WTC11 (cell line): ENCODE measurements around the gene TMEM221. TPM values are rescaled to one million over a fixed set of nuclear protein-coding genes. Genes with fewer than 3 reads are reported as not detected.

ENCODE experiments used
- CREB1 ChIP-seq: sonication (generic); formaldehyde crosslinking; IDR thresholded peaks from 2 replicates; pipeline ENCODE4 v1.8.0; 2023; ENCODE audit warnings: mild to moderate bottlenecking, missing genetic modification reagents
- ELF4 ChIP-seq: sonication (generic); formaldehyde crosslinking; IDR thresholded peaks from 2 replicates; pipeline ENCODE4 v1.8.1; 2022; ENCODE audit warnings: low read depth, mild to moderate bottlenecking, moderate library complexity, missing genetic modification reagents
- GABPB1 ChIP-seq: sonication (generic); formaldehyde crosslinking; IDR thresholded peaks from 2 replicates; pipeline ENCODE4 v1.8.1; 2023; ENCODE audit warnings: mild to moderate bottlenecking, missing genetic modification reagents
- GRHL2 ChIP-seq: fragments of 250-450 bp; sonication (Bioruptor Pico); IDR thresholded peaks from 2 replicates; pipeline ENCODE4 v1.8.0; 2022; ENCODE audit warnings: mild to moderate bottlenecking, moderate library complexity; ENCODE audit not compliant: insufficient replicate concordance, severe bottlenecking
- JAZF1 ChIP-seq: fragments of 250-450 bp; sonication (Bioruptor Pico); IDR thresholded peaks from 2 replicates; pipeline ENCODE4 v1.9.0; 2021; ENCODE audit warnings: moderate library complexity, mild to moderate bottlenecking, inconsistent platforms
- MXD4 ChIP-seq: fragments of 250-450 bp; sonication (Bioruptor Pico); IDR thresholded peaks from 2 replicates; pipeline ENCODE4 v1.8.0; 2021; ENCODE audit warnings: mild to moderate bottlenecking, moderate library complexity, borderline replicate concordance
- NFATC4 ChIP-seq: fragments of 250-450 bp; sonication (Bioruptor Pico); IDR thresholded peaks from 2 replicates; pipeline ENCODE4 v1.9.0; 2021; ENCODE audit warnings: mild to moderate bottlenecking
- NR1H2 ChIP-seq: sonication (generic); formaldehyde crosslinking; IDR thresholded peaks from 2 replicates; pipeline ENCODE4 v1.9.0; 2021; ENCODE audit warnings: mild to moderate bottlenecking, moderate library complexity, missing genetic modification reagents
- NR3C1 ChIP-seq: sonication (generic); formaldehyde crosslinking; conservative IDR thresholded peaks from 2 replicates; pipeline ENCODE4 v1.8.1; 2023; ENCODE audit warnings: low read depth, mild to moderate bottlenecking, missing genetic modification reagents
- PRRX2 ChIP-seq: fragments of 250-450 bp; sonication (Bioruptor Pico); IDR thresholded peaks from 2 replicates; pipeline ENCODE4 v1.8.0; 2021; ENCODE audit warnings: mild to moderate bottlenecking
- RELA ChIP-seq: sonication (generic); formaldehyde crosslinking; IDR thresholded peaks from 2 replicates; pipeline ENCODE4 v1.8.1; 2022; ENCODE audit warnings: missing genetic modification reagents, mild to moderate bottlenecking, borderline replicate concordance
- RORB ChIP-seq: fragments of 250-450 bp; sonication (Bioruptor Pico); IDR thresholded peaks from 2 replicates; pipeline ENCODE4 v1.9.0; 2021; ENCODE audit warnings: mild to moderate bottlenecking
- SOX15 ChIP-seq: fragments of 250-450 bp; sonication (Bioruptor Pico); IDR thresholded peaks from 2 replicates; pipeline ENCODE4 v1.9.0; 2021; ENCODE audit warnings: mild to moderate bottlenecking
- STAT6 ChIP-seq: sonication (generic); formaldehyde crosslinking; conservative IDR thresholded peaks from 2 replicates; pipeline ENCODE4 v1.8.1; 2023; ENCODE audit warnings: mild to moderate bottlenecking, low read depth, missing genetic modification reagents, moderate library complexity
- TEAD4 ChIP-seq: sonication (generic); formaldehyde crosslinking; IDR thresholded peaks from 2 replicates; pipeline ENCODE4 v1.8.0; 2022; ENCODE audit warnings: mild to moderate bottlenecking, missing genetic modification reagents
- ZNF263 ChIP-seq: sonication (generic); formaldehyde crosslinking; IDR thresholded peaks from 2 replicates; pipeline ENCODE4 v1.8.1; 2022; ENCODE audit warnings: low read depth, mild to moderate bottlenecking, moderate library complexity, missing genetic modification reagents
- ZNF396 ChIP-seq: fragments of 250-450 bp; sonication (Bioruptor Pico); IDR thresholded peaks from 2 replicates; pipeline ENCODE4 v1.8.0; 2021; ENCODE audit warnings: mild to moderate bottlenecking, moderate library complexity, borderline replicate concordance
- ZNF512 ChIP-seq: sonication (generic); formaldehyde crosslinking; IDR thresholded peaks from 2 replicates; pipeline ENCODE4 v1.8.1; 2022; ENCODE audit warnings: missing genetic modification reagents, borderline replicate concordance
- total RNA-seq: library from RNA; stranded (reverse); gene quantifications from 3 replicates; pipeline ENCODE4 v1.2.3, GENCODE V29; 2021
- TF ChIP-seq, protein P1 (sequence below): sonication (generic); formaldehyde crosslinking; IDR thresholded peaks from 2 replicates; pipeline ENCODE4 v1.8.0; 2022; ENCODE audit warnings: mild to moderate bottlenecking, missing genetic modification reagents
- TF ChIP-seq, protein P2 (sequence below): fragments of 250-450 bp; sonication (Bioruptor Pico); IDR thresholded peaks from 2 replicates; pipeline ENCODE4 v1.8.0; 2021; ENCODE audit warnings: mild to moderate bottlenecking
- TF ChIP-seq, protein P3 (sequence below): sonication (generic); formaldehyde crosslinking; IDR thresholded peaks from 2 replicates; pipeline ENCODE4 v1.8.1; 2023; ENCODE audit warnings: mild to moderate bottlenecking, moderate library complexity, missing genetic modification reagents
- TF ChIP-seq, protein P4 (sequence below): sonication (generic); formaldehyde crosslinking; IDR thresholded peaks from 2 replicates; pipeline ENCODE4 v1.8.1; 2023; ENCODE audit warnings: mild to moderate bottlenecking, missing genetic modification reagents
- TF ChIP-seq, protein P5 (sequence below): sonication (generic); formaldehyde crosslinking; IDR thresholded peaks from 2 replicates; pipeline ENCODE4 v1.8.1; 2023; ENCODE audit warnings: mild to moderate bottlenecking, missing genetic modification reagents, borderline replicate concordance

TMEM221 gene
- total RNA-seq, 1 experiment from 2014 or later: 1.2 TPM

DNA sequence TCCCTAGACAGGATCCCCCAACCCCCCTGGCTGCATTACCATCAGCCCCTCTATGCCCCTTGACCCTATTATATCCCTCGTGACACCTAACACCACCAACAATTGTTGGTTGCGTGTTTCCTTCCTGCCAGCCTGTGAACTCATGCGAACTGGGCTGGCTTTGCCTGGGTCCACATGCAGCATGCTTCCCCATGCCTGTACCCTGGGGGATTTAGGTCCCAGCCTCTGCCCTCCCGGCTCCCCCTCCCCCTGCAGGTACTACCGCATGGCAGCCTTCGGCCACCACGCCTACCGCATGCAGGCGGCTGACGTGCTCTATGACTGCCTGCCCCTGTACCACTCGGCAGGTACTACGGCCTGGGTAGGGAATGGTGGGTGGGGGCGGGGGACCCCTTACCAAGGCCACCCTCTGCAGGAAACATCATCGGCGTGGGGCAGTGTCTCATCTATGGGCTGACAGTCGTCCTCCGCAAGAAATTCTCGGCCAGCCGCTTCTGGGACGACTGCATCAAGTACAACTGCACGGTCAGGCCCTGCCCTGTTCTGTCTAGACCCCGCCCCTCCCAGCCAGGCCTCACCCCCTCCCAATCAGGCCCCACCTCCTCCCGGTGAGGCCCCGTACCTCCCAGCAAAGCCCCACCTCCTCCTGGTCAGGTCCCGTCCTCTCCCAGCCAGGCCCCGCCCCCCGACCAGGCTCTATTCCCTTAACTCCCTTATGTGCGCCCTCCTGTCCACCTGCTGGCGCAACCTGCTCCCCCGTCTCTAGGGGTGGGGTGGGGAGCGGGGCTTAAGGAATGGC lies 40.3 kb upstream of the TMEM221 start (continued):
- TF ChIP-seq NR3C1 (CRISPR knock-in tag) (no peak), SOX15 (CRISPR knock-in tag) (no peak), ELF4 (CRISPR knock-in tag) (no peak), JAZF1 (CRISPR knock-in tag) (no peak), TEAD4 (CRISPR knock-in tag) (no peak), CREB1 (CRISPR knock-in tag) (no peak), ZNF263 (no peak), MXD4 (CRISPR knock-in tag) (no peak), PRRX2 (CRISPR knock-in tag) (no peak), NR1H2 (no peak), RELA (peak; percentile 84), RORB (CRISPR knock-in tag) (no peak), GABPB1 (CRISPR knock-in tag) (no peak), NFATC4 (CRISPR knock-in tag) (no peak), ZNF512 (CRISPR knock-in tag) (no peak), STAT6 (CRISPR knock-in tag) (no peak), GRHL2 (CRISPR knock-in tag) (no peak), ZNF396 (CRISPR knock-in tag) (no peak)
- TF ChIP-seq, protein P1, sequence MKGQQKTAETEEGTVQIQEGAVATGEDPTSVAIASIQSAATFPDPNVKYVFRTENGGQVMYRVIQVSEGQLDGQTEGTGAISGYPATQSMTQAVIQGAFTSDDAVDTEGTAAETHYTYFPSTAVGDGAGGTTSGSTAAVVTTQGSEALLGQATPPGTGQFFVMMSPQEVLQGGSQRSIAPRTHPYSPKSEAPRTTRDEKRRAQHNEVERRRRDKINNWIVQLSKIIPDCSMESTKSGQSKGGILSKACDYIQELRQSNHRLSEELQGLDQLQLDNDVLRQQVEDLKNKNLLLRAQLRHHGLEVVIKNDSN (CRISPR knock-in tag): no peak
- TF ChIP-seq, protein P2, sequence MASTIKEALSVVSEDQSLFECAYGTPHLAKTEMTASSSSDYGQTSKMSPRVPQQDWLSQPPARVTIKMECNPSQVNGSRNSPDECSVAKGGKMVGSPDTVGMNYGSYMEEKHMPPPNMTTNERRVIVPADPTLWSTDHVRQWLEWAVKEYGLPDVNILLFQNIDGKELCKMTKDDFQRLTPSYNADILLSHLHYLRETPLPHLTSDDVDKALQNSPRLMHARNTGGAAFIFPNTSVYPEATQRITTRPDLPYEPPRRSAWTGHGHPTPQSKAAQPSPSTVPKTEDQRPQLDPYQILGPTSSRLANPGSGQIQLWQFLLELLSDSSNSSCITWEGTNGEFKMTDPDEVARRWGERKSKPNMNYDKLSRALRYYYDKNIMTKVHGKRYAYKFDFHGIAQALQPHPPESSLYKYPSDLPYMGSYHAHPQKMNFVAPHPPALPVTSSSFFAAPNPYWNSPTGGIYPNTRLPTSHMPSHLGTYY (CRISPR knock-in tag): 0 out of 2 replicates have a peak, but pooled peaks have one; percentile 36
- TF ChIP-seq, protein P3, sequence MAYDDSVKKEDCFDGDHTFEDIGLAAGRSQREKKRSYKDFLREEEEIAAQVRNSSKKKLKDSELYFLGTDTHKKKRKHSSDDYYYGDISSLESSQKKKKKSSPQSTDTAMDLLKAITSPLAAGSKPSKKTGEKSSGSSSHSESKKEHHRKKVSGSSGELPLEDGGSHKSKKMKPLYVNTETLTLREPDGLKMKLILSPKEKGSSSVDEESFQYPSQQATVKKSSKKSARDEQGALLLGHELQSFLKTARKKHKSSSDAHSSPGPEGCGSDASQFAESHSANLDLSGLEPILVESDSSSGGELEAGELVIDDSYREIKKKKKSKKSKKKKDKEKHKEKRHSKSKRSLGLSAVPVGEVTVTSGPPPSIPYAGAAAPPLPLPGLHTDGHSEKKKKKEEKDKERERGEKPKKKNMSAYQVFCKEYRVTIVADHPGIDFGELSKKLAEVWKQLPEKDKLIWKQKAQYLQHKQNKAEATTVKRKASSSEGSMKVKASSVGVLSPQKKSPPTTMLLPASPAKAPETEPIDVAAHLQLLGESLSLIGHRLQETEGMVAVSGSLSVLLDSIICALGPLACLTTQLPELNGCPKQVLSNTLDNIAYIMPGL (CRISPR knock-in tag): 0 out of 2 replicates have a peak, but pooled peaks have one; percentile 42
- TF ChIP-seq, protein P4, sequence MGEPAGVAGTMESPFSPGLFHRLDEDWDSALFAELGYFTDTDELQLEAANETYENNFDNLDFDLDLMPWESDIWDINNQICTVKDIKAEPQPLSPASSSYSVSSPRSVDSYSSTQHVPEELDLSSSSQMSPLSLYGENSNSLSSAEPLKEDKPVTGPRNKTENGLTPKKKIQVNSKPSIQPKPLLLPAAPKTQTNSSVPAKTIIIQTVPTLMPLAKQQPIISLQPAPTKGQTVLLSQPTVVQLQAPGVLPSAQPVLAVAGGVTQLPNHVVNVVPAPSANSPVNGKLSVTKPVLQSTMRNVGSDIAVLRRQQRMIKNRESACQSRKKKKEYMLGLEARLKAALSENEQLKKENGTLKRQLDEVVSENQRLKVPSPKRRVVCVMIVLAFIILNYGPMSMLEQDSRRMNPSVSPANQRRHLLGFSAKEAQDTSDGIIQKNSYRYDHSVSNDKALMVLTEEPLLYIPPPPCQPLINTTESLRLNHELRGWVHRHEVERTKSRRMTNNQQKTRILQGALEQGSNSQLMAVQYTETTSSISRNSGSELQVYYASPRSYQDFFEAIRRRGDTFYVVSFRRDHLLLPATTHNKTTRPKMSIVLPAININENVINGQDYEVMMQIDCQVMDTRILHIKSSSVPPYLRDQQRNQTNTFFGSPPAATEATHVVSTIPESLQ: no peak
- TF ChIP-seq, protein P5, sequence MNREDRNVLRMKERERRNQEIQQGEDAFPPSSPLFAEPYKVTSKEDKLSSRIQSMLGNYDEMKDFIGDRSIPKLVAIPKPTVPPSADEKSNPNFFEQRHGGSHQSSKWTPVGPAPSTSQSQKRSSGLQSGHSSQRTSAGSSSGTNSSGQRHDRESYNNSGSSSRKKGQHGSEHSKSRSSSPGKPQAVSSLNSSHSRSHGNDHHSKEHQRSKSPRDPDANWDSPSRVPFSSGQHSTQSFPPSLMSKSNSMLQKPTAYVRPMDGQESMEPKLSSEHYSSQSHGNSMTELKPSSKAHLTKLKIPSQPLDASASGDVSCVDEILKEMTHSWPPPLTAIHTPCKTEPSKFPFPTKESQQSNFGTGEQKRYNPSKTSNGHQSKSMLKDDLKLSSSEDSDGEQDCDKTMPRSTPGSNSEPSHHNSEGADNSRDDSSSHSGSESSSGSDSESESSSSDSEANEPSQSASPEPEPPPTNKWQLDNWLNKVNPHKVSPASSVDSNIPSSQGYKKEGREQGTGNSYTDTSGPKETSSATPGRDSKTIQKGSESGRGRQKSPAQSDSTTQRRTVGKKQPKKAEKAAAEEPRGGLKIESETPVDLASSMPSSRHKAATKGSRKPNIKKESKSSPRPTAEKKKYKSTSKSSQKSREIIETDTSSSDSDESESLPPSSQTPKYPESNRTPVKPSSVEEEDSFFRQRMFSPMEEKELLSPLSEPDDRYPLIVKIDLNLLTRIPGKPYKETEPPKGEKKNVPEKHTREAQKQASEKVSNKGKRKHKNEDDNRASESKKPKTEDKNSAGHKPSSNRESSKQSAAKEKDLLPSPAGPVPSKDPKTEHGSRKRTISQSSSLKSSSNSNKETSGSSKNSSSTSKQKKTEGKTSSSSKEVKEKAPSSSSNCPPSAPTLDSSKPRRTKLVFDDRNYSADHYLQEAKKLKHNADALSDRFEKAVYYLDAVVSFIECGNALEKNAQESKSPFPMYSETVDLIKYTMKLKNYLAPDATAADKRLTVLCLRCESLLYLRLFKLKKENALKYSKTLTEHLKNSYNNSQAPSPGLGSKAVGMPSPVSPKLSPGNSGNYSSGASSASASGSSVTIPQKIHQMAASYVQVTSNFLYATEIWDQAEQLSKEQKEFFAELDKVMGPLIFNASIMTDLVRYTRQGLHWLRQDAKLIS: no peak
